Fibroblast of gingiva (primary cell): ENCODE results near the gene AHRR.
"Not testable (repeated sequence)": the region's sequence is repeated elsewhere in the genome, so short reads cannot be mapped to it uniquely, and the experiment has no call there.

Source experiments
- DNase-seq: peaks from one replicate; pipeline ENCODE4 v3.0.0-alpha.2; 2011; ENCODE audit warnings: low read depth

AHRR gene

GRCh38 chr5:321230-321725 is at the start of gene AHRR:
Gene AHRR (plus strand): TSS chr5:321714. CDS start chr5:343903, 22,189 bp downstream.
- peak; percentile 69 for DNase-seq

- not testable (repeated sequence) for DNase-seq
These were observed 49.7 kb upstream of the AHRR start for GRCh38 chr5:271828-272167.

- not testable (repeated sequence) for DNase-seq
These were observed 48.4 kb upstream of the AHRR start for GRCh38 chr5:273091-273490.

GRCh38 chr5:273491-273890 is 48.0 kb upstream of the AHRR start:
- DNase-seq, result not testable (repeated sequence)

GRCh38 chr5:274346-274745 is 47.2 kb upstream of the AHRR start:
- not testable (repeated sequence) for DNase-seq

- DNase-seq, result no peak
These were observed 42.9 kb upstream of the AHRR start for GRCh38 chr5:278646-279045.

GRCh38 chr5:279051-279665 is 42.4 kb upstream of the AHRR start:
- DNase-seq, result not testable (repeated sequence)

- DNase-seq, result no peak
These were observed 35.4 kb upstream of the AHRR start for GRCh38 chr5:285991-286557.

- not testable (repeated sequence) for DNase-seq
These were observed 31.3 kb upstream of the AHRR start for GRCh38 chr5:290200-290599.

GRCh38 chr5:291345-291744 is 30.2 kb upstream of the AHRR start:
- DNase-seq, result not testable (repeated sequence)

GRCh38 chr5:294788-295187 is 26.7 kb upstream of the AHRR start:
- DNase-seq, result not testable (repeated sequence)

GRCh38 chr5:296207-296606 is 25.3 kb upstream of the AHRR start:
- not testable (repeated sequence) for DNase-seq

- DNase-seq, result peak; percentile 72
These were observed 24.6 kb upstream of the AHRR start for GRCh38 chr5:296954-297353.

- DNase-seq, result not testable (repeated sequence)
These were observed 24.1 kb upstream of the AHRR start for GRCh38 chr5:297448-297847.

- not testable (repeated sequence) for DNase-seq
These were observed 23.4 kb upstream of the AHRR start for GRCh38 chr5:297991-298736.

GRCh38 chr5:298737-299125 is 22.8 kb upstream of the AHRR start:
- DNase-seq, result no peak

GRCh38 chr5:299921-300320 is 21.6 kb upstream of the AHRR start:
- DNase-seq, result not testable (repeated sequence)

- DNase-seq, result not testable (repeated sequence)
These were observed 20.7 kb upstream of the AHRR start for GRCh38 chr5:300691-301435.

- DNase-seq, result not testable (repeated sequence)
These were observed 19.1 kb upstream of the AHRR start for GRCh38 chr5:302416-302815.

- no peak for DNase-seq
These were observed 18.5 kb upstream of the AHRR start for GRCh38 chr5:302966-303365.

GRCh38 chr5:303741-304140 is 17.8 kb upstream of the AHRR start:
- DNase-seq, result not testable (repeated sequence)

GRCh38 chr5:305050-305449 is 16.5 kb upstream of the AHRR start:
- no peak for DNase-seq
